Measurements from ENCODE around the gene MTCL3.

Gene MTCL3

GRCh38 chr6:127494240-127494767 lies 24.8 kb downstream of the MTCL3 start:
- no peaks in the 10 kb centered on the region for H3K9me3 ChIP-seq (ENCODE audit: low read depth, low read length)
- H3K27me3 ChIP-seq (ENCODE audit: insufficient read depth, low read length): peaks cover 2% of the 10 kb centered on the region
- no peaks in the 10 kb centered on the region for H3K4me1 ChIP-seq (ENCODE audit: insufficient read depth, low read length)

GRCh38 chr6:127489248-127489647 lies 29.9 kb downstream of the MTCL3 start:
- Histone ChIP-seq H3K4me3 (ENCODE audit: low read length) (no peak overlapping the region), H3K4me1 (ENCODE audit: insufficient read depth, low read length) (peaks cover 4% of the 10 kb centered on the region), H3K9me3 (ENCODE audit: low read depth, low read length) (no peaks in the 10 kb centered on the region), H3K27me3 (ENCODE audit: insufficient read depth, low read length) (no peaks in the 10 kb centered on the region)

More at GRCh38 chr6:127494240-127494767, 24.8 kb downstream of the MTCL3 start:
- H3K4me3 ChIP-seq (ENCODE audit: low read length): no peak overlapping the region

GRCh38 chr6:127486934-127487333 lies 32.2 kb downstream of the MTCL3 start:
- Histone ChIP-seq H3K4me1 (ENCODE audit: insufficient read depth, low read length) (peaks cover 13% of the 10 kb centered on the region), H3K9me3 (ENCODE audit: low read depth, low read length) (no peaks in the 10 kb centered on the region), H3K4me3 (ENCODE audit: low read length) (no peak overlapping the region)

GRCh38 chr6:127484212-127484863 lies 34.8 kb downstream of the MTCL3 start:
- Histone ChIP-seq H3K4me3 (ENCODE audit: low read length) (no peak overlapping the region), H3K4me1 (ENCODE audit: insufficient read depth, low read length) (peaks cover 13% of the 10 kb centered on the region), H3K27me3 (ENCODE audit: insufficient read depth, low read length) (no peaks in the 10 kb centered on the region), H3K9me3 (ENCODE audit: low read depth, low read length) (no peaks in the 10 kb centered on the region)

More at GRCh38 chr6:127486934-127487333, 32.2 kb downstream of the MTCL3 start:
- H3K27me3 ChIP-seq (ENCODE audit: insufficient read depth, low read length): no peaks in the 10 kb centered on the region

GRCh38 chr6:127483399-127484055 lies 35.6 kb downstream of the MTCL3 start:
- no peak overlapping the region for H3K4me3 ChIP-seq (ENCODE audit: low read length)
- no peaks in the 10 kb centered on the region for H3K27me3 ChIP-seq (ENCODE audit: insufficient read depth, low read length)
- no peaks in the 10 kb centered on the region for H3K9me3 ChIP-seq (ENCODE audit: low read depth, low read length)
- peaks cover 13% of the 10 kb centered on the region for H3K4me1 ChIP-seq (ENCODE audit: insufficient read depth, low read length)

- Histone ChIP-seq H3K9me3 (ENCODE audit: low read depth, low read length) (no peaks in the 10 kb centered on the region), H3K4me1 (ENCODE audit: insufficient read depth, low read length) (peaks cover 13% of the 10 kb centered on the region), H3K4me3 (ENCODE audit: low read length) (no peak overlapping the region)
These were observed 36.8 kb downstream of the MTCL3 start for GRCh38 chr6:127482325-127482724.

GRCh38 chr6:127481628-127482027 lies 37.5 kb downstream of the MTCL3 start:
- H3K4me1 ChIP-seq (ENCODE audit: insufficient read depth, low read length): peaks cover 13% of the 10 kb centered on the region
- no peak overlapping the region for H3K4me3 ChIP-seq (ENCODE audit: low read length)
- no peaks in the 10 kb centered on the region for H3K27me3 ChIP-seq (ENCODE audit: insufficient read depth, low read length)
- no peaks in the 10 kb centered on the region for H3K9me3 ChIP-seq (ENCODE audit: low read depth, low read length)

More at GRCh38 chr6:127482325-127482724, 36.8 kb downstream of the MTCL3 start:
- no peaks in the 10 kb centered on the region for H3K27me3 ChIP-seq (ENCODE audit: insufficient read depth, low read length)

- H3K4me1 ChIP-seq (ENCODE audit: insufficient read depth, low read length): peaks cover 13% of the 10 kb centered on the region
- no peaks in the 10 kb centered on the region for H3K27me3 ChIP-seq (ENCODE audit: insufficient read depth, low read length)
- no peaks in the 10 kb centered on the region for H3K9me3 ChIP-seq (ENCODE audit: low read depth, low read length)
- no peak overlapping the region for H3K4me3 ChIP-seq (ENCODE audit: low read length)
These were observed 38.0 kb downstream of the MTCL3 start for GRCh38 chr6:127481111-127481510.

GRCh38 chr6:127477658-127478057 lies 41.5 kb downstream of the MTCL3 start:
- no peaks in the 10 kb centered on the region for H3K4me1 ChIP-seq (ENCODE audit: insufficient read depth, low read length)
- H3K9me3 ChIP-seq (ENCODE audit: low read depth, low read length): no peaks in the 10 kb centered on the region
- H3K27me3 ChIP-seq (ENCODE audit: insufficient read depth, low read length): no peaks in the 10 kb centered on the region
- no peak overlapping the region for H3K4me3 ChIP-seq (ENCODE audit: low read length)

GRCh38 chr6:127475823-127476176 lies 43.3 kb downstream of the MTCL3 start:
- Histone ChIP-seq H3K4me1 (ENCODE audit: insufficient read depth, low read length) (no peaks in the 10 kb centered on the region), H3K27me3 (ENCODE audit: insufficient read depth, low read length) (no peaks in the 10 kb centered on the region), H3K4me3 (ENCODE audit: low read length) (no peak overlapping the region), H3K9me3 (ENCODE audit: low read depth, low read length) (no peaks in the 10 kb centered on the region)

GRCh38 chr6:127475135-127475822 lies 43.9 kb downstream of the MTCL3 start:
- Histone ChIP-seq H3K27me3 (ENCODE audit: insufficient read depth, low read length) (no peaks in the 10 kb centered on the region), H3K4me1 (ENCODE audit: insufficient read depth, low read length) (no peaks in the 10 kb centered on the region), H3K9me3 (ENCODE audit: low read depth, low read length) (no peaks in the 10 kb centered on the region), H3K4me3 (ENCODE audit: low read length) (no peak overlapping the region)

GRCh38 chr6:127471379-127472255 lies 47.5 kb downstream of the MTCL3 start:
- no peaks in the 10 kb centered on the region for H3K27me3 ChIP-seq (ENCODE audit: insufficient read depth, low read length)
- no peaks in the 10 kb centered on the region for H3K9me3 ChIP-seq (ENCODE audit: low read depth, low read length)
- no peaks in the 10 kb centered on the region for H3K4me1 ChIP-seq (ENCODE audit: insufficient read depth, low read length)
- no peak overlapping the region for H3K4me3 ChIP-seq (ENCODE audit: low read length)

- Histone ChIP-seq H3K4me1 (ENCODE audit: insufficient read depth, low read length) (no peaks in the 10 kb centered on the region), H3K9me3 (ENCODE audit: low read depth, low read length) (no peaks in the 10 kb centered on the region), H3K27me3 (ENCODE audit: insufficient read depth, low read length) (no peaks in the 10 kb centered on the region), H3K4me3 (ENCODE audit: low read length) (no peak overlapping the region)
These were observed 50.2 kb downstream of the MTCL3 start for GRCh38 chr6:127468936-127469335.

GRCh38 chr6:127466416-127466815 lies 52.7 kb downstream of the MTCL3 start:
- no peaks in the 10 kb centered on the region for H3K27me3 ChIP-seq (ENCODE audit: insufficient read depth, low read length)

More at GRCh38 chr6:127466416-127466815, 52.7 kb downstream of the MTCL3 start:
- H3K9me3 ChIP-seq (ENCODE audit: low read depth, low read length): no peaks in the 10 kb centered on the region
- H3K4me3 ChIP-seq (ENCODE audit: low read length): no peak overlapping the region
- no peaks in the 10 kb centered on the region for H3K4me1 ChIP-seq (ENCODE audit: insufficient read depth, low read length)

Data from mononuclear cell (primary cell).